Activated CD4-positive, alpha-beta T cell treated with anti-CD3 and anti-CD28 coated beads, Interleukin-2, amount 50 U/mL, for 1 hour (primary cell): ENCODE results near the gene ZNF841.
"Not testable (repeated sequence)": the region's sequence is repeated elsewhere in the genome, so short reads cannot be mapped to it uniquely, and the experiment has no call there.

Experiments used
- DNase-seq: peaks from one replicate; pipeline ENCODE4 v3.0.0-alpha.2; 2020

Gene ZNF841

GRCh38 chr19:52066258-52066863, 29.2 kb downstream of the ZNF841 start:
- DNase-seq, result no peak

DNA sequence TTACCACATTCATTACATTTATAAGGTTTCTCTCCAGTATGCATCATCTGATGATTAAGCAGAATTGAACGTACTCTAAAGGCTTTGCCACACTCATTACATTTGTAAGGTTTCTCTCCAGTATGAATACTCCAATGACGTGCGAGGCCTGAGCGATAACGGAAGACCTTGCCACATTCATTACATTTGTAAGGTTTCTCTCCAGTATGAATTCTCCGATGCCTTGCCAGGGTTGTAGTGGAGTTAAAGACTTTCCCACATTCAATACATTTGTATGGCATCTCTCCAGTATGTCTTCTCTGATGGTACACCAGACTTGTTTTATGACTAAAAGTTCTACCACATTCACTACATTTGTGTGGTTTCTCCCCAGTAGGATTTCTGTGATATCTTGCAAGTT, 30.2 kb downstream of the ZNF841 start:
- DNase-seq, result no peak

DNA sequence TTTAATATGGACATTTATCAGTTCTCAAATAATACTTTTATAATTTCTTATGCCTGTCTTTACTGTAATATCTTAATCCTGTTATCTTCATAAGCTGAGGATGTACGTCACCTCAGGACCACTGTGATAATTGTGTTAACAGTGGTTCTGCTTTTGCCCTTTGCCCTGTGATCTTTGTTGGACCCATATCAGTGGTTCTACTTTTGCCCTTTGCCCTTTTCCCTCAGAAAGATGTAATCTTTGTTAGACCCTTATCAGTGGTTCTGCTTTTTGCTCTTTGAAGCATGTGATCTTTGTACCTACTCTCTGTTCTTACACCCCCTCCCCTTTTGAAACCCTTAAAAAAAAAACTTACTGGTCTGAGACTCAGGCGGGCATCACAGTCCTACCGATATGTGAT, 39.1 kb downstream of the ZNF841 start:
- not testable (repeated sequence) for DNase-seq

DNA sequence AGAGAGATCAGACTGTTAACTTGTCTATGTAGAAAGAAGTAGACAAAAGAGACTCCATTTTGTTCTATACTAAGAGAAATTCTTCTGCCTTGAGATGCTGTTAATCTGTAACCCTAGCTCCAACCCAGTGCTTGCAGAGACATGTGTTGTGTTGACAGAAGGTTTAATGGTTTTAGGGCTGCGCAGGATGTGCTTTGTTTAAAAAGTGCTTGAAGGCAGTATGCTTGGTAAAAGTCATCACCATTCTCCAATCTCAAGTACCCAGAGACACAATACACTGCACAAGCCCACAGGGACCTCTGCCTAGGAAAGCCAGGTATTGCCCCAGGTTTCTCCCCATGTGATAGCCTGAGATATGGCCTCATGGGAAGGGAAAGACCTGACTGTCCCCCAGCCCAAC, 43.8 kb downstream of the ZNF841 start:
- not testable (repeated sequence) for DNase-seq

- peak; percentile 80 for DNase-seq
Observed at GRCh38 chr19:52048555-52049501, 46.7 kb downstream of the ZNF841 start, which contains the start of gene ZNF432. Gene ZNF432, minus strand, starts transcription at chr19:52048838. Its CDS starts 1,970 bp downstream, at chr19:52046868.

GRCh38 chr19:52039169-52039568, 56.4 kb downstream of the ZNF841 start:
- DNase-seq, result no peak

GRCh38 chr19:52034051-52034728, 61.4 kb downstream of the ZNF841 start:
- no peak for DNase-seq

GRCh38 chr19:52028780-52029123, 66.8 kb downstream of the ZNF841 start:
- no peak for DNase-seq

DNA sequence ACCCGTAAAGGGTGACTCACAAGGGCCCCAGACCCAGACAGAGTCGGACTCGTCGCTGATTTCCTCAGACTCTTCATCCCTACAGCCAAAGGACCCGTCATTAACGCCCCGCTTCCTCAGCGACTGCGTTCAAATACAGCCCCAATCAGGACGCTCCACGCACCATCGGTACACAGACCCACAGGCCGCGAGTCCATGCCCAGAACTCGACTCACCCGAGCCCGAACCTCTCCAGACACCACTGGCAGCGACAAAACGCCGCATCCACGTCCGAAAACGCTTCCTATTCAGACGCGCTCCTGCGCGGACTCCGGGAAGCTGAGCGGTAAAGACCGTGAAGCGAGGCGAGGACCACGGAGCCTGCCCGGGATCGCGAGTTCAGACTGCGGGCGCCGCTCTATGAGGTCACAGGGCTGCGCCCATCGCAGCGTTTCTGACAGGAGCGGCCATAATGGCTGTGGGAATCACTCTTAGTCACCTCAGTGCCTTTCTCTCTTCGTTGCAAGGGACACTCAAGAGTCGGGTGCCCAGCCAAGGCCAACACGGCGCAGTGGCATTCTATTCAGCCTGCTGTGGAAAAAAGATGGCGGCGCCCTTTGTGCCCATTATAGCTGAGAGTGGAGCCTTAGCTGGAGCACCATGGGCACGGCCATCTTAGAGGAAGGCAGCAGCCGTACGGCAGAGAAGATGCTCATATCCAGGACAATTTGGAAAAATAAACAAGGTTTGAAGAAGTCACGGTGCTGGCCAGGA, 67.4 kb downstream of the ZNF841 start, which contains the start of gene ZNF614:
TSS of gene ZNF614 (minus strand) at position 353 of the 753 bp plus-strand sequence. CDS start 2,634 bp downstream, outside the sequence.
- peak; percentile 84 for DNase-seq

- DNase-seq, result not testable (repeated sequence)
Observed at GRCh38 chr19:52026255-52026990, 69.1 kb downstream of the ZNF841 start.

DNA sequence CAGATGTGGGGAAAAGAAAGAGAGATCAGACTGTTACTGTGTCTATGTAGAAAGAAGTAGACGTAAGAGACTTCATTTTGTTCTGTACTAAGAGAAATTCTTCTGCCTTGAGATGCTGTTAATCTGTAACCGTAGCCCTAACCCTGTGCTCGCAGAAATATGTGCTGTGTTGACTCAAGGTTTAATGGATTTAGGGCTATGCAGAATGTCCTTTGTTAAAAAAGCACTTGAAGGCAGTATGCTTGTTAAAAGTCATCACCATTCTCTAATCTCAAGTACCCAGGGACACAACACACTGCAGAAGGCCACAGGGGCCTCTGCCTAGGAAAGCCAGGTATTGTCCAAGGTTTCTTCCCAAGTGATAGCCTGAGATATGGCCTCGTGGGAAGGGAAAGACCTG, 71.1 kb downstream of the ZNF841 start:
- not testable (repeated sequence) for DNase-seq

- DNase-seq, result no peak
Observed at GRCh38 chr19:52022193-52022592, 73.4 kb downstream of the ZNF841 start.

DNA sequence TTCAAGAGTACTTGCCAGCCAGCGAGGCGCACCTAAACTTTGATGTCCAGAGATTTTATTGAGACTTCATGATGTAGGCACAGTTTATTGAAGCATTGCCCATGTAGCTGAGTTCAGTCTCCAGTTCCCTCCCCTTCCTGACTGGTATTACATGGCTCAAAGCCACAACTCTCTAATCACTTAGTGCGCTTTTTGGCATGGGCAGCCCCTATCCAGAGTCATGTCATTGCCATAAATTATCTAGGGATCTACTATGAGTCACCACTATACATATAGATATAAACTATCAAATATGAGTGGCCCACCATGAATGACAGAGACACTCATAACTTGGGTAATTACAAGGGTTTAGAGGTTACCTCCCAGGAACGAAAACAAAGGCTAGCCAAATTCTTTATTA, 75.1 kb downstream of the ZNF841 start:
- DNase-seq, result no peak
